K562 (cell line): ENCODE results near the gene FAM161A. TPM values are rescaled to one million over a fixed set of nuclear protein-coding genes. Genes with fewer than 3 reads are reported as not detected.

ENCODE experiments used
- ASH1L ChIP-seq: fragments of 450-650 bp; IDR thresholded peaks from 2 replicates; pipeline ENCODE4 v1.6.1; 2018; ENCODE audit warnings: borderline replicate concordance, mild to moderate bottlenecking, low read depth; ENCODE audit not compliant: partially characterized antibody
- CBFA2T3 ChIP-seq: fragments of 450-650 bp; IDR thresholded peaks from 2 replicates; pipeline ENCODE4 v1.6.1; 2017
- GATA2 ChIP-seq: sonication (generic); formaldehyde crosslinking; IDR thresholded peaks from 2 replicates; pipeline ENCODE4 v1.4.0; 2020; ENCODE audit warnings: mild to moderate bottlenecking, missing genetic modification reagents
- MAFK ChIP-seq: IDR thresholded peaks from 2 replicates; pipeline ENCODE4 v1.6.1; 2011; ENCODE audit warnings: low read length, improper control_type of control experiment
- MTA2 ChIP-seq: fragments of 450-650 bp; IDR thresholded peaks from 2 replicates; pipeline ENCODE4 v1.6.1; 2016; ENCODE audit warnings: low read depth
- NCOA4 ChIP-seq: fragments of 450-650 bp; IDR thresholded peaks from 2 replicates; pipeline ENCODE4 v1.6.1; 2018; ENCODE audit warnings: mild to moderate bottlenecking; ENCODE audit not compliant: partially characterized antibody
- NR0B1 ChIP-seq: fragments of 450-650 bp; IDR thresholded peaks from one replicate; pipeline ENCODE4 v1.6.1; 2018; ENCODE audit warnings: mild to moderate bottlenecking, moderate library complexity; ENCODE audit not compliant: partially characterized antibody
- SOX6 ChIP-seq: fragments of 450-650 bp; IDR thresholded peaks from 2 replicates; pipeline ENCODE4 v1.6.1; 2014; ENCODE audit warnings: mild to moderate bottlenecking
- SRSF9 ChIP-seq: fragments of 200-400 bp; formaldehyde crosslinking; IDR thresholded peaks from 2 replicates; pipeline ENCODE4 v1.6.1; 2017; ENCODE audit warnings: low read depth, low read length, borderline replicate concordance
- TAL1 ChIP-seq: fragments of 450-650 bp; IDR thresholded peaks from 2 replicates; pipeline ENCODE4 v1.6.1; 2016; ENCODE audit warnings: mild to moderate bottlenecking
- TCF3 ChIP-seq: sonication (generic); formaldehyde crosslinking; IDR thresholded peaks from 2 replicates; pipeline ENCODE4 v1.4.0; 2020; ENCODE audit warnings: mild to moderate bottlenecking, missing genetic modification reagents
- YY1 ChIP-seq, 3 experiments: IDR thresholded peaks; 2 replicates each; pipeline ENCODE4 v1.6.1; 2011; ENCODE audit warnings: low read length in 2 of 3, mild to moderate bottlenecking in 2 of 3, moderate library complexity in 2 of 3, borderline replicate concordance in 1 of 3, control low read depth in 1 of 3, low read depth in 1 of 3; ENCODE audit not compliant: insufficient read depth in 3 of 3, insufficient replicate concordance in 2 of 3, control insufficient read depth in 1 of 3, insufficient read length in 1 of 3; ENCODE audit errors: extremely low read depth in 1 of 3
- ZBTB11 ChIP-seq, 3 experiments: fragments of 200-800 bp in 1 of 3; fragments of 250-450 bp in 1 of 3; fragments of 450-650 bp in 1 of 3; sonication (Bioruptor Pico) in 1 of 3; sonication (Bioruptor generic) in 1 of 3; formaldehyde crosslinking in 1 of 3; IDR thresholded peaks; 2 replicates each; pipeline versions ENCODE4 v1.6.1 to v1.8.0; 2016 to 2022; ENCODE audit warnings: mild to moderate bottlenecking in 2 of 3, missing genetic modification characterization in 2 of 3, missing compliant biosample characterization in 1 of 3, moderate library complexity in 1 of 3
- polyA plus RNA-seq, 8 experiments: library from polyadenylated mRNA; depleted of rRNA in 4 of 8; stranded (reverse) in 5 of 8; unstranded in 3 of 8; fragments of >200 nt; fragmentation: Nextera tagmentation in 2 of 8; fragmentation: Illumina TruSeq in 1 of 8; extraction: Ambion mirVana in 2 of 8; extraction: Trizol in 1 of 8; gene quantifications; 2 replicates each; pipeline versions ENCODE4 v1.2.1 to v1.2.3, GENCODE V29; 2011 to 2014; ENCODE audit warnings: inconsistent platforms in 1 of 8, missing spikeins in 1 of 8
- total RNA-seq, 7 experiments: library from RNA; depleted of rRNA in 6 of 7; stranded (reverse); fragments of >200 nt in 6 of 7; fragmentation: Illumina TruSeq in 2 of 7; extraction: Trizol in 2 of 7; gene quantifications; 2 replicates each; pipeline versions ENCODE4 v1.2.1 to v1.2.3, GENCODE V29; 2011 to 2021; ENCODE audit warnings: low replicate concordance in 1 of 7

FAM161A gene
- total and polyA plus RNA-seq, 9 of the 15 experiments (the other 6 are each of a cell fraction or from before 2014, with no cell fraction given), result 0.27 to 1.4 (median 0.80) TPM

GRCh38 chr2:61792355-61792890 lies 61.4 kb downstream of the FAM161A start (continued):
- TF ChIP-seq ZBTB11 (CRISPR knock-in tag; IDR thresholded peaks at IDR 0.05), result peak in 1 of 3 experiments; percentile 40; a peak in 1 of 6 replicates
- no peak for TF ChIP-seq ASH1L
- TF ChIP-seq NR0B1, result no peak
- TF ChIP-seq MAFK, result no peak
- TF ChIP-seq TAL1, result peak; percentile 62
- no peak for TF ChIP-seq YY1 (IDR thresholded peaks at IDR 0.05; ENCODE audit: borderline replicate concordance in 1 of 3, control insufficient read depth in 1 of 3, extremely low read depth in 1 of 3, insufficient read depth in 3 of 3, insufficient read length in 1 of 3, insufficient replicate concordance in 2 of 3, low read depth in 1 of 3, low read length in 2 of 3)
- TF ChIP-seq MTA2, result peak; percentile 59; the same call in 1 of the 2 replicates
- TF ChIP-seq SOX6, result 0 out of 2 replicates have a peak, but pooled peaks have one; percentile 32
- no peak for TF ChIP-seq SRSF9
- no peak for TF ChIP-seq NCOA4
- peak; percentile 79 for TF ChIP-seq CBFA2T3
- peak; percentile 70 for TF ChIP-seq TCF3 (CRISPR knock-in tag)
- peak; percentile 32; the same call in 1 of the 2 replicates for TF ChIP-seq GATA2 (CRISPR knock-in tag)
